Measurements from ENCODE around the gene JAG1.

DNA sequence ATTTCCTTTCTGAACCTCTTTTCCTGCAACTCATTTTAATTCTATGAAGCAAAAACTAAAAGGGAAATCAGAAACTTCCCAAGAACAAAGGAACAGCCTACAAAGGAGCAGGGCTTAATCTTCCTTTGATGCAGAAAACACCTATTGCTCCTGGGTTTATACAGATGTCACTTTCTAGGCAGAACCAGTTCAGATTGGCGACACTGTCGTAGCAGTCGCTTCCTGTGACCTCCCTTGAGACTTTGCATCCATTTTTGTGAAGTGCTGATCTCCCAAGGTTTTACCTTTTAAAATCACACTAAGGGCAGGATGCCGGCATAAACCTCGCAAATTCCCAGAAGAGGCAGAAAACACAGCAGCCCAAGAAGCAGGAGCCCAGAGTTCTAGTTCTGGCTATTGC lies 40.1 kb downstream of the JAG1 start:
- TF ChIP-seq, protein P1, sequence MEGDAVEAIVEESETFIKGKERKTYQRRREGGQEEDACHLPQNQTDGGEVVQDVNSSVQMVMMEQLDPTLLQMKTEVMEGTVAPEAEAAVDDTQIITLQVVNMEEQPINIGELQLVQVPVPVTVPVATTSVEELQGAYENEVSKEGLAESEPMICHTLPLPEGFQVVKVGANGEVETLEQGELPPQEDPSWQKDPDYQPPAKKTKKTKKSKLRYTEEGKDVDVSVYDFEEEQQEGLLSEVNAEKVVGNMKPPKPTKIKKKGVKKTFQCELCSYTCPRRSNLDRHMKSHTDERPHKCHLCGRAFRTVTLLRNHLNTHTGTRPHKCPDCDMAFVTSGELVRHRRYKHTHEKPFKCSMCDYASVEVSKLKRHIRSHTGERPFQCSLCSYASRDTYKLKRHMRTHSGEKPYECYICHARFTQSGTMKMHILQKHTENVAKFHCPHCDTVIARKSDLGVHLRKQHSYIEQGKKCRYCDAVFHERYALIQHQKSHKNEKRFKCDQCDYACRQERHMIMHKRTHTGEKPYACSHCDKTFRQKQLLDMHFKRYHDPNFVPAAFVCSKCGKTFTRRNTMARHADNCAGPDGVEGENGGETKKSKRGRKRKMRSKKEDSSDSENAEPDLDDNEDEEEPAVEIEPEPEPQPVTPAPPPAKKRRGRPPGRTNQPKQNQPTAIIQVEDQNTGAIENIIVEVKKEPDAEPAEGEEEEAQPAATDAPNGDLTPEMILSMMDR (IDR thresholded peaks at IDR 0.05) = no peak
- TF ChIP-seq POLR2A (IDR thresholded peaks at IDR 0.05) = no peak
